Measurements from ENCODE around the gene PCDHAC1. TPM values are rescaled to one million over a fixed set of nuclear protein-coding genes. Genes with fewer than 3 reads are reported as not detected.

The PCDHAC1 gene
- total and polyA plus RNA-seq, 8 donors: 0.03 to 0.55 (median 0.15) TPM; not detected in 5

GRCh38 chr5:140934964-140935606, 9.0 kb downstream of the PCDHAC1 start:
- WGBS, 5 donors: 67 to 80% (median 78%) methylated on average over 4 of the region's 4 CpGs
- H3K9me3 ChIP-seq: no peaks in the 10 kb centered on the region
- no peak for DNase-seq
- H3K27ac ChIP-seq: no peak overlapping the region
- intact Hi-C loops (cut with DNase I; ENCODE audit: low total_unique reads): no loop called here
- TF ChIP-seq POLR2A (IDR thresholded peaks at IDR 0.05) (no peak), POLR2AphosphoS5 (IDR thresholded peaks at IDR 0.05) (no peak)
- no peaks in the 10 kb centered on the region for H3K4me1 ChIP-seq
- H3K36me3 ChIP-seq: no peaks in the 10 kb centered on the region
- H3K27me3 ChIP-seq: no peaks in the 10 kb centered on the region
- no peak overlapping the region for H3K4me3 ChIP-seq

- H3K4me3 ChIP-seq: no peak overlapping the region
- no peak for TF ChIP-seq CTCF (IDR thresholded peaks at IDR 0.05)
- no peak for TF ChIP-seq POLR2A (IDR thresholded peaks at IDR 0.05)
- TF ChIP-seq POLR2AphosphoS5 (IDR thresholded peaks at IDR 0.05): no peak
- no peak for TF ChIP-seq EP300 (IDR thresholded peaks at IDR 0.05)
- no peak for DNase-seq
- intact Hi-C loops (cut with DNase I; ENCODE audit: low total_unique reads): no loop called here
- no peaks in the 10 kb centered on the region for H3K4me1 ChIP-seq
- H3K27me3 ChIP-seq: no peaks in the 10 kb centered on the region
- H3K27ac ChIP-seq: no peak overlapping the region
- WGBS, 5 donors: 31 to 72% (median 62%) methylated on average over 2 of the region's 2 CpGs
- H3K36me3 ChIP-seq: no peaks in the 10 kb centered on the region
- H3K9me3 ChIP-seq: peaks cover 0 to 13% (median 10%) of the 10 kb centered on the region in 4 donors
Observed at GRCh38 chr5:140946578-140946977, 20.5 kb downstream of the PCDHAC1 start.

GRCh38 chr5:140951636-140952035, 25.5 kb downstream of the PCDHAC1 start:
- H3K4me1 ChIP-seq: no peaks in the 10 kb centered on the region
- H3K27ac ChIP-seq: no peak overlapping the region
- no peaks in the 10 kb centered on the region for H3K27me3 ChIP-seq
- intact Hi-C loops (cut with DNase I; ENCODE audit: low total_unique reads): no loop called here
- no peak overlapping the region for H3K4me3 ChIP-seq
- 70 to 88% (median 81%) methylated on average over 6 of the region's 6 CpGs for WGBS, 5 donors
- no peaks in the 10 kb centered on the region for H3K36me3 ChIP-seq
- no peaks in the 10 kb centered on the region for H3K9me3 ChIP-seq
- DNase-seq: no peak
- TF ChIP-seq CTCF (IDR thresholded peaks at IDR 0.05) (no peak), POLR2A (IDR thresholded peaks at IDR 0.05) (no peak), EP300 (IDR thresholded peaks at IDR 0.05) (no peak), POLR2AphosphoS5 (IDR thresholded peaks at IDR 0.05) (no peak)

- no peak overlapping the region for H3K4me3 ChIP-seq
- intact Hi-C loops (cut with DNase I; ENCODE audit: low total_unique reads): no loop called here
- no peaks in the 10 kb centered on the region for H3K9me3 ChIP-seq
- 28 to 59% (median 49%) methylated on average over 2 of the region's 2 CpGs for WGBS, 5 donors
- H3K4me1 ChIP-seq: no peaks in the 10 kb centered on the region
- no peak overlapping the region for H3K27ac ChIP-seq
- DNase-seq: no peak
- H3K36me3 ChIP-seq: no peaks in the 10 kb centered on the region
- no peaks in the 10 kb centered on the region for H3K27me3 ChIP-seq
- TF ChIP-seq POLR2AphosphoS5 (IDR thresholded peaks at IDR 0.05) (no peak), CTCF (IDR thresholded peaks at IDR 0.05) (no peak), POLR2A (IDR thresholded peaks at IDR 0.05) (no peak), EP300 (IDR thresholded peaks at IDR 0.05) (no peak)
Observed at GRCh38 chr5:140953234-140953633, 27.1 kb downstream of the PCDHAC1 start.

- no peak for TF ChIP-seq CTCF (IDR thresholded peaks at IDR 0.05)
- TF ChIP-seq POLR2A (IDR thresholded peaks at IDR 0.05): no peak
- TF ChIP-seq POLR2AphosphoS5 (IDR thresholded peaks at IDR 0.05): no peak
- no peak for TF ChIP-seq EP300 (IDR thresholded peaks at IDR 0.05)
- H3K4me3 ChIP-seq: no peak overlapping the region
- no peaks in the 10 kb centered on the region for H3K9me3 ChIP-seq
- no peak for DNase-seq
- H3K27ac ChIP-seq: no peak overlapping the region
- H3K27me3 ChIP-seq: peaks cover 0 to 25% (median 7%) of the 10 kb centered on the region in 3 donors
- intact Hi-C loops (cut with DNase I; ENCODE audit: low total_unique reads): no loop called here
- H3K36me3 ChIP-seq: no peaks in the 10 kb centered on the region
- H3K4me1 ChIP-seq: peaks cover 3 to 21% (median 14%) of the 10 kb centered on the region in 4 donors
- WGBS, 5 donors: 84 to 92% (median 91%) methylated on average over 1 of the region's 1 CpG
Observed at GRCh38 chr5:140962190-140962589, 36.1 kb downstream of the PCDHAC1 start.
